NB4 (cell line): ENCODE measurements around the gene ZNF595.
"Not testable (repeated sequence)": the region's sequence is repeated elsewhere in the genome, so short reads cannot be mapped to it uniquely, and the experiment has no call there.

Experiments
- DNase-seq: peaks from one replicate; pipeline ENCODE4 v3.0.0; 2010; ENCODE audit warnings: low read depth
- H3K4me3 ChIP-seq: one replicate; pipeline ENCODE4 v1.5.1; 2011; ENCODE audit warnings: mild to moderate bottlenecking, low read depth, low read length, moderate library complexity
- CTCF ChIP-seq: IDR thresholded peaks from one replicate; pipeline ENCODE4 v1.5.1; 2012; ENCODE audit warnings: low read depth, low read length
- MAX ChIP-seq: IDR thresholded peaks from 2 replicates; pipeline ENCODE4 v1.6.1; 2011; ENCODE audit warnings: low read depth, low read length
- MYC ChIP-seq: IDR thresholded peaks from 2 replicates; pipeline ENCODE4 v1.6.1; 2011; ENCODE audit warnings: low read depth, low read length
- POLR2A ChIP-seq: IDR thresholded peaks from 2 replicates; pipeline ENCODE4 v1.6.1; 2011; ENCODE audit warnings: mild to moderate bottlenecking; ENCODE audit not compliant: insufficient read length; ENCODE audit errors: extremely low read depth

Gene ZNF595

DNA sequence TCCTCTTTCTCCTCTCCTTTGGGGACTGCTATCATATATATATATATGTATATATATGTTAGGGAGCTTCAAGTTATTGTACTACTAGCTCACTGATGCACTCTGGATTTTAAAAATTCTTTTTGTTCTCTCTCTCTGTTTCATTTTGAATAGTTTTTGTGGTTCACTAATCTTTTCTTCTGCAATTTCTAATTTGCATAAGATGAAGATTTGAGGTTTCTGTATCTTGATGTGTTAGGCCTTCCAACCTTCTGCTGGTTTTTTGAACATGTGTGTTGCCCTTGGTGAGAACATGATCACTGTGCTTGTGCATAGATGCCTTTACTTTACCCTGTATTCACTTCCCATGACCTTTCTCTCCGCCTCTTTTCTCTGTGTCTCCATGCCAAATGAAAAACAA, 63.4 kb downstream of the ZNF595 start:
- TF ChIP-seq POLR2A, result no peak
- TF ChIP-seq MYC, result no peak
- no peak for TF ChIP-seq MAX
- TF ChIP-seq CTCF, result no peak
- H3K4me3 ChIP-seq, result no peak overlapping the region
- DNase-seq, result no peak

DNA sequence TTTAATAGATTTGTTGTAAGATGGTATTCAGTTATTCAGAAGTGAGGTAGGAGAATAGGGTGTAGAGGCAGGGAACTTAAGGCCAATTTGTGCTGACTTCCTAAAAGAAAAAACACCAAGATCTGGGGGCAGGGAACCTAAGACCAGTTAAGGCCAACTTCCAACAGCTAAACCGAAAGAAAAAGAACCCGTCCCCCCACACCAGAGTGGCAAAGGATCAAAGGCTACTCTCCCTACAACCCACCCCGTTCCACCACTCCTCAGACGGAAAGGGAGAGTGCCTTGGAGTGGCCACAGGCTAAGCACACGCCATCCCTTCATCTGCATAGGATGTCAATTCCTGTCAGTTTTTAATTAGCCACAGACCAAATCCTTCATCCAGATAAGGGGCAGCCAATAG, 67.5 kb downstream of the ZNF595 start:
- TF ChIP-seq MYC, result no peak
- TF ChIP-seq CTCF, result no peak
- TF ChIP-seq MAX, result no peak
- TF ChIP-seq POLR2A, result no peak
- H3K4me3 ChIP-seq, result peak overlapping the region; percentile 30
- peak; percentile 51 for DNase-seq

DNA sequence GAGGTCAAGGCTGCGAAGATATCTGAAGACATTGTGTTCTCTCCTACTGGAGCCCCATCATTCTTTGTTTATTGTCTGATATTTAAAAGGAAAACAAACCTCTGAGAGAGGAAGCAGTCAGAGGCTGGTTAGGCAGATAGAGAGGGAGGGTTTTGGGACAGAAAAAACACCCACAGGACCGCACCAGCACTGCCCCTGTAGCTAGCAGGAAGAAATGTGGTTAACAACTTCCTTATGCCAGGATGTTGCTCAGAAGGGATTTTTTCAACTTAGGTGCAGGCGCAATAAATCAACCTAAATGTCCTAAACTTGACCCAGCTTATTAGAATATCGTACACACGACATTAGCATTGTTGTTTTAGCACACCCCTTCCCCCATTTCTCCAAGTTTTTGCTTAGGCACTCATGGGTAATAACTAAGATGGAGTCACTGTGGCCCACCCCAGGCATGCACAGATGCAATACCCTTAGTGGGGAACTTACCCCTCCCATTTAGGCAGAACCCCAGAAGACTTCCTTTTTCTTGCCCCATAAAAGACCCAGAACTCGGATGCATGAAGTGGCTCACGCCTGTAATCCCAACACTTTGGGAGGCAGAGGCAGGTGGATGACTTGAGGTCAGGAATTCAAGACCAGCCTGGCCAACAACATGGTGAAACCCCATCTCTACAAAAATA, 68.4 kb downstream of the ZNF595 start:
- H3K4me3 ChIP-seq, result peak overlapping the region; percentile 30
- peak; percentile 94 for DNase-seq
- TF ChIP-seq CTCF, result no peak
- peak; percentile 29; the same call in 1 of the 2 replicates for TF ChIP-seq MAX
- TF ChIP-seq MYC, result no peak

DNA sequence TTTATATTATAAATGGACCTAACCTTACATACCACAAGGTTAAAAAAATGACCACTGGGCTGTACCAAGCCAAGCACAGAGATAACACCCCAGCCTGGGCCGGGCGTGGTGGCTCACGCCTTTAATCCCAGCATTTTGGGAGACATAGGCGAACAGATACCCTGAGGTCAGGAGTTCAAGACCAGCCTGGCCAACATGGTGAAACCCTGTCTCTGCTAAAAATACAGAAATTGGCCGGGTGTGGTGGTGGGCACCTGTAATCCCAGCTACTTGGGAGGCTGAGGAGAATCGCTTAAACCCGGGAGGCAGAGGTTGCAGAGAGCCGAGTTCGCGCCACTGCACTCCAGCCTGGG, 70.8 kb downstream of the ZNF595 start:
- not testable (repeated sequence) for DNase-seq
- H3K4me3 ChIP-seq, result peak overlapping the region; percentile 90

GRCh38 chr4:124275-125081, 71.4 kb downstream of the ZNF595 start, which contains the start of gene ZNF718:
Gene ZNF718, plus strand, starts transcription at chr4:124501. Its CDS starts 170 bp downstream, at chr4:124671.
- TF ChIP-seq CTCF (no peak), POLR2A (peak; percentile 90)
- peak within 1 kb of the TSS; percentile 90 for H3K4me3 ChIP-seq
- DNase-seq, result peak; percentile 98

- no peak for TF ChIP-seq MYC
- peak overlapping the region; percentile 90 for H3K4me3 ChIP-seq
- peak; percentile 66 for DNase-seq
These were observed 72.1 kb downstream of the ZNF595 start for GRCh38 chr4:125091-125771.

DNA sequence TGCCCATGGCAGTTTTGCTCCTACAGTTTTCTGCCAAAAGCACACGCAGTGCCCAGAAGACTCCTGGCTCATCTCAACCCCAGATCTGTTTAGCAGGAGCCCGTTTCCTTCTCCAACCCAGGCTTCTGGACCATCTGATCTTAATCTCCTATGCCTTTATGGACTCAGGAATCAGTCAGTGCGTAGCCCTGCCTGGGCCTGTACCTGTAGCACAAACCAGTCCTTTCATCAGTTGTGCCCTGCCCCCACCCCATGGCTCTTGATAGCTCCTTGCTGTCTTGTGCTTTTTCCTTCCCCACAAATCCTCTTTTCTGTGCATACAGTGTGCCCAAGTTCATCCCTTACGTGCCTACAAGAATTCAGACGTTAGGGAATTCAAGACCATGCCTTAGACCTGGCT, 72.7 kb downstream of the ZNF595 start:
- TF ChIP-seq POLR2A (no peak), MAX (no peak), MYC (no peak), CTCF (no peak)
- peak; percentile 28 for DNase-seq
- H3K4me3 ChIP-seq, result peak overlapping the region; percentile 90
